HG03354 (cell line): ENCODE measurements around the gene HES7.
"Not testable (repeated sequence)": the region's sequence is repeated elsewhere in the genome, so short reads cannot be mapped to it uniquely, and the experiment has no call there.

Experiments used
- ATAC-seq: cut with Tn5 transposase; IDR thresholded peaks from one replicate; pipeline ENCODE4 v1.9.1; 2021; ENCODE audit warnings: mild to moderate bottlenecking; ENCODE audit not compliant: unreplicated experiment, poor library complexity, severe bottlenecking

HES7 gene

GRCh38 chr17:8123695-8124349 is at the start of gene HES7:
TSS of gene HES7 (minus strand) at chr17:8124106. CDS start at chr17:8124084, 22 bp downstream.
- ATAC-seq, result no peak

DNA sequence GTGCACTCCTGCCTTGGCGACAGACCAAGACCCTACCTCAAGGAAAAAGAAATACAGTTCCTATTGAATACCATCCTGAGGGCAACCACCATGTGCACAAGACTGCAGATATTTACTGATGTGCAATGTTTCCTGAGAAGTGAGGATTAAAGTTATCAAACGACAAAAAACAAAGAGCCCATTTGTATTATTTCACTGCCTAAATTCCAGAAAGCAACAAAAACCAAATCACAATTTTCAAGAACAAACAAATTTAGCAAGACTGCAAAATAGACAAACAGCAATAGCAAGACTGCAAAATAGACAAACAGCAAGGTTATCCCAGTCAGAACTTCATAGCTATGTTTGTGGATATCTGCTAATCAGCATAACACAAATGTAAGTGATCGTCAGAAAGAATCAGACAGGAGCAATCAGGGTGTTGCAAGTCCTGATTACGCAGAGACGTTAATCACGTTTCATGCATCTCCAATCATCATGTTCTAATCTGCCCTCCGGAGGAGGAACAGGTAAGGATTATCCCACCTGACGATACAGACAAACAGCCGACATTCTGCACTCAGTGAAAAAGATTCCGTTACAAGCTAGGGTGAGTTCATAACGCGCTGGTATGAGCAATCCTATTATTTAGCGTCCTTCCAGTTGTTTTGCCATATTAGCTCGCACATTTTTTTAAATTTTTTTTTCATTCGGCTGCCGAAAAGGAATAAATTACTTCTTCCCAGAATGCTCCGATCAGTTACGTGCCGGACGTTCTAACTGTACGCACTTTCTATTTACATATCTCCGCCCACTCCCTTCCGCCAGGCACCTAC is 49.4 kb upstream of the HES7 start:
- peak; percentile 70 for ATAC-seq

DNA sequence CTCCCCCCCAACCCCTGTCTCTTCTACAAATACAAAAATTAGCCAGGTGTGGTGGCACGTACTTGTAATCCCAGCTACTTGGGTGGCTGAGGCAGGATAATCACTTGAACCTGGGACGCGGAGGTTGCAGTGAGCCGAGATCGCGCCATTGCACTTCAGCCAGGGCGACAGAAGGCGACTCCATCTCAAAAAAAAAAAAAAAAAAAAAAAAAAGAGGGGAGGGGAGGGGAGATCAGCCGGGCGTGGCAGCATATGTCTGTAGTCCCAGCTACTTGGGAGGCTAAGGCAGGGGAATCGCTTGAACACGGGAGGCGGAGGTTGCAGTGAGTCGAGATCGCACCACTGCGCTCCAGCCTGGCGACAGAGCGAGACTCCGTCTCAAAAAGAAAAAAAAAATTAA is 46.3 kb upstream of the HES7 start:
- not testable (repeated sequence) for ATAC-seq

- no peak for ATAC-seq
These were observed 43.6 kb upstream of the HES7 start for GRCh38 chr17:8167526-8167925.

- no peak for ATAC-seq
These were observed 42.8 kb upstream of the HES7 start for GRCh38 chr17:8166731-8167130.

- no peak for ATAC-seq
These were observed 40.9 kb upstream of the HES7 start for GRCh38 chr17:8164815-8165131.

DNA sequence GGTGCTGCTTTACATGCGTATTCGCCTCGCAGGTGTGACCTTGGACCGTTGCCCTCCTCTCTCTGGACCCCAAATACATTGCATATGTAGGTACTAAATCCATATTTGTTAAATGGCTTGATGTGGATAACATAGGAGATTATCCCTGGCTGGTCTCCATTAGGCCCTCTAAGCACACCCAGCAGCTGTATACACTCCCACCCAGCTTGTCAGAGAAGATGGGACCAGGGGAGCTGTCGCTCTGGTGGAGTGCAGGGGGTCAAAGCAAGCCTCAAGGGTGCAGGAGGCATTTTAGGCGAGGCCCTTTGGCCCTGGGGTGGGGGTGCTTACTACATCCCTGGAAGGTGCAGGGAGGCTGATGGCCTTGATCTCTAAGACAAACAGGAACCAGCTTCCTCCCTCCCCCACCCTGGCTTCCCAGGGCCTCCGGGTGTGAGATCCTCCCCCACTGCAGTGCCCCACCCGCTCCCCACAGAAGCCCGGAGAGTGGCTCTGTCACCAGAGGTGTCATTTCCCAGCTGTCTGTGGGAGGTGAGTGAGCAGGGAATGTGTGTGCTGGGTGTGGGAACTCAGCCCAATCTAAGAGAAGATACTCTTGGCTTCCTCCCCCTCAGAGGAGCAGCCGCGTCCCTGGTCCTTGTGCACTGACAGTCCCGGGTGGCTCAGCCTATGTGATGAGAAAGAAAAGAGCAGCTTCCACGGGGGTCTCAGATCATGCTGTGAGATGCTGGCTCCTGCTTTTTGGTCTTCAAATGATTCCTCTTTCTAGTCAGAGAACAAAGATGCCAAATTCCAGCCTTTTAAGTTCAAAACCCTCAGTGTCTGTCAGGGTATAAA is 40.3 kb upstream of the HES7 start:
- ATAC-seq, result no peak

DNA sequence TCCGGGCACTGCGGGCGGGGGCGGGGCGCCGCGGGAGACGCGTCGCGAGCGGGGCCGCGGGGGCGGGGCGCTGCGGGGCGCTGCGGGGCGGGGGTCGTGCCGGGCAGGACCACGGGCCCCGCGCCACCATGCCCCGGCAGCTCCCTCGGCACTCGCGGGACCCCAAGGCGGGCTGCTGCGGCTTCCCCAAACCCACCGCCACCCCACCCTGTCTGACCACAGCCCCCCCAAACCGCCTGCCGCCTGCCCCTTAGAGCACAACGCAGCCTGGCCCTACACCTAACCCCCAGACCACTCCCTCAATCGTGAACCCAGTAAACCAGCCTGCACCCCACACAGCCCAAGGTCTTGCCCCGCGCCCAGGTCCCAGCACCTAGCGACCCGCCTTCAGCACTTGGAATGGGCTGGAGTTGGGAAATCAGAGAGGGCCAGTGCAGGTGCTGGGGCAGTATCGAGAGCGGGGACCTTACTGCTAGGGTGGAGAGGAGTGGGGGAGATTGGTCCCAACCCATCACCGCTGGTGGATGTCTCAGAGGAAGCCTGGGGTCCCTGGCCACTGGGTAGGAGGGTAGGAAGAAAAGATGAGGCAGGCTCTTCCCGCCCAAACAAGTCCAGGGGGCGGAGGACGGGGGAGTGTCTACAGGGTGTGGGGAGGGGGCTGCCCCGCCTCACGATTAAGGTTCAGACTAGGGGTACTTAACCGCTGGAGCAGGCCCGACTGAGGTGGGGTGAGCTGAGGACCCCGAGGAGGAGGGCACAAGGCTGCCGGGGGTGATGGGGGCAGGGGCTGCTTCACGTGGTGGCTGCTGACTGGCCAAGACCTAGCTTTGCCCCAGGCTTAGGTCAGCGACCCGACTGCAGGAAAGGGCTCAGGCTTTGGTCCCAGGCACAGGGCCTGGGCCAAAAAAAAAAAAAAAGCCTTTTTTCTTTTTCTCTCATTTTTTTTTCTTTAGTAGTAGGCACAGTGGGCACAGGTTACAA is 39.4 kb upstream of the HES7 start:
- ATAC-seq, result peak; percentile 8

GRCh38 chr17:8162233-8162996 is 38.5 kb upstream of the HES7 start, which contains the start of gene VAMP2:
TSS of gene VAMP2 (minus strand) at chr17:8162948. CDS start at chr17:8162879, 69 bp downstream.
- peak; percentile 40 for ATAC-seq

DNA sequence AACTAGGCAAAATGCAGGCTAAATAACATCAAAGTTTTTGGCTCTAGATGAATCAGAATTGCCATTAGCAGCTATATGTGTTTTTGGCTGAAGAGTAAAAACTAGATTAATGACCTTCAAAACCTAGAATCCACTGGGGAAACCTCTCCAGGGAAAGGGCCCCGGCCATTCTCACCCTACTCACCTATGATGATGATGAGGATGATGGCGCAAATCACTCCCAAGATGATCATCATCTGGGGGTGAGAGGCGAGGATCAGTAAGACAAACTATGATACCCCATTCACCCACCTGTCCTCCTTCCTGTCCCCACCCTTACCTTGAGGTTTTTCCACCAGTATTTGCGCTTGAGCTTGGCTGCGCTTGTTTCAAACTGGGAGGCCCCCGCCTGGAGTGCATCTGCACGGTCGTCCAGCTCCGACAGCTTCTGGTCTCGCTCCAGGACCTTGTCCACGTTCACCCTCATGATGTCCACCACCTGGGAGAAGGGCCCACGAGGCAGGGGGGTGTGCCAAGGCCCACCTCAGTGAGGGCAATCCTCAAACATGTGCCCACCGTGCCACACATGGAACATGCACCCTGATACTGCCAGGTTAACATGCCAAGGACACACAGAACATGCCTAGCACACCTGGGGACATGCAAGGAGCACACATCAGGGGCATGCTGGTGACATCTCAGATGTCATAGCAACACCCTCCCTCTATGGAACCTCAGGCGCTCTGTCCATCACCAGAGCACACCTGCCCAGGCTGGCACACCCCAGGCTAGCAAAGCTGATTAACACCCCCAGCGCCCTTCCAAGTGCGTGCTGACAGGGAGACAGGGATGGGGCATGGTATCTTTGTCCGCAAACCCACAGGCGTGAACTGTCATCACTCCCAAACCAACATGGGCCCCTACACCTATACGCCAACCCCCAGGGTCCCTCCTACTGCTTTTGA is 37.7 kb upstream of the HES7 start:
- no peak for ATAC-seq

DNA sequence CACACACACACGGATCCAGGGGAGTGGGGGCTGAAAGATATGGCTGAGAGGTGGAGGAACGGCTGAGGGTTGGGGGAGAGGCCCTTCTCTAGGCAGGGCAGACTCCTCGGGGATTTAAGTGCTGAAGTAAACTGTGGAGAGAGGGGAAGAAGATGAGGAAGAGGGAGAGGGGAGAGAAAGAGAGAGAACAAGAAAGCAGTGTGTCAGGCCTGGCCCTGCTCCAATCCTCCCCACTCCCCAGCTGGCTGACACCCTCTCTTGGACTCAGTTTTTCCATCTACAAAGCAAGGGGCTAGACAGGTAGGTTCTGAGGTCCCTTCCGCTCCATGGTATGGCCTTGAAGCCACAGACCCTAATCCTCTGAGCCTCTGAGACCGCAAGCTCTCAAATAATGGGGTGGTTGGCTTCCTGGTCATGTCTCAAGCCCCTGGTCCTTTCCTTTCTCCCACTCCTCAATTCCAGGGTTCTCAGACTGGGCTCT is 36.9 kb upstream of the HES7 start:
- no peak for ATAC-seq

GRCh38 chr17:8160224-8160577 is 36.3 kb upstream of the HES7 start:
- ATAC-seq, result no peak

DNA sequence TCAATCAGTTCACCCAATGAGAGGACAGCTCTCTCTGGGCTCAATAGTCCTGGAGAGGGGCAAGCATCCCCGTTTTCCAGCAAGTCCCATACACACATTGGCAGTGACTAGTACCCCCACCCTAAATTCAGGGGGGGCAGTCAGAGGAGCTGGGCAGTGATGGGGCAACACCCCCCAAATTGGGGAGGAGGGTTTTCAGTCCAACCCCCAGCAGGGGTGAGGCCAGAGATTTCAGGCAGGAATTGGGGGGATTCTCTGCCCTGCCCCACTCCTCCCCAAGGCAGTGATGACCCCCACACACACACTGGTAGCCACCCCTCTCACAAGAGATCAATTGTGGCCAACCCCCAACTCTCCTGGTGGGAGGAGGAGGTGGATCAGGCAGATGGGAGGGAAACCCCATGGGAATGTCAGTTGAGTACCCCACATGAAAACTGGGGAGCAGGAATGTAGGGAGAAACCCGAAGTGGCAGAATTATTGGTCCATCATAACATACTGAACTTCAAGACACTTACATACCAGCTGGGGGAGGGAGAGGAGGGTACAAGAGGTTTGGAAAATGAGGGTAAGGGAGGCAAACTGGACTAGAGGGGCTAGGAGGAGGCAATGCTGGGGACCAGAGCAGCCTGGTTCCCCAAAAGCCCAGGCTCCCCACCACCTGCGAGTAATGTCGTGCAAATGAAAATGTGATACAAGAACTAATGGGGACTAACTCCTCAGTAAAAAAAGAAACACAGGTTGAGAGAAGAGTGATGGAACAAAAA is 35.7 kb upstream of the HES7 start:
- ATAC-seq, result no peak

DNA sequence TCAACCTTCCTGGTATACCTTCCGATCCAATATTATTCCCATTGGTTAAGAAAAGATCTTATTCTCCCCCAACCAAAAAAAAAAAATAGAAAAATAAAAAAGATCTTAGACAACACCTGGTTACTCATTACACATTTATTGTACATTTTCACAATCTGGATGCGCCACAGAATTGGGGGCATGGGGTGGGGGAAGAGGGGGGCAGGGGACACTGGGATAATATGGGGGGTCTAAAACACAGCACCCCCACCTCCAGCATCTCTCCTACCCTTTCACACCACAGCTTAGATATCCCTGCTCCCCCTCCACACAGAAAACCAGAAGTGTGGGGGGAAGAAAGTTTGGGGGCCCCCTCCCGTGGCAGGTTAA is 35.1 kb upstream of the HES7 start:
- no peak for ATAC-seq

DNA sequence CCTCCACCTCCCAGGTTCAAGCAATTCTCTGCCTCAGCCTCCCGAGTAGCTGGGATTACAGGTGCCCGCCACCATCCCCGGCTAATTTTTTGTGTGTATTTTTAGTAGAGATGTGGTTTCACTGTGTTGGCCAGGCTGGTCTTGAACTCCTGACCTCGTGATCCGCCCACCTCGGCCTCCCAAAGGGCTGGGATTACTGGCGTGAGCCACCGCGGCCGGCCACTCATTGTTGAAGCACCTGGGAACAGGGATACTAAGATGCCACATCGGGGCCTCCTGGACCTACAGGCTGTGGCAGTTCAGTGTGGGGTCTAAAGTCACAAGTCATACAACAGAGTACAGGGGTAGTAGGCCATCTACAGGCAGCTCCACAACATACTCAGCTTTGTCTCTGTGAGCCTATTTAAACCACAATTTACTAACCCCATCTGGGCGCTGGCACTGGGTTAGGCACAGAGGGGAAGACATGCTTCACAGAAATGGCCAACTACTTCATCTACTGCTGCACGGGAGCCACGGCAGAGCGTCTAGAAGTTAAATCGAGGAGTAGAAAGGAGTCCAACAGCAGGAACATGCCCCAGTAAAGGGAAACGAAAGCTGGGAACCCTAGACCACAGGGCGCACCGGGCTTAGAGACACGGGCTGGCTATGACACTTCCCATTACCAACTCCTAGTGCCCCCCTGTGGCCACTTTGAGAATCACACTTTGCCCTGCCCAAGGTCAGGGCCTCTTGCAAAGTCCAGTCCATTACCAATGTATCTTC is 34.5 kb upstream of the HES7 start:
- ATAC-seq, result no peak
